ENCODE data around the gene ALDH1A2.

GRCh38 chr15:57925650-57926049, 139.9 kb downstream of the ALDH1A2 start:
- TF ChIP-seq CTCF (IDR thresholded peaks at IDR 0.05) (no peak), EZH2 (IDR thresholded peaks at IDR 0.05) (no peak), EZH2phosphoT487 (IDR thresholded peaks at IDR 0.05) (no peak)
